ENCODE data around the gene TCERG1L.

The TCERG1L gene

DNA sequence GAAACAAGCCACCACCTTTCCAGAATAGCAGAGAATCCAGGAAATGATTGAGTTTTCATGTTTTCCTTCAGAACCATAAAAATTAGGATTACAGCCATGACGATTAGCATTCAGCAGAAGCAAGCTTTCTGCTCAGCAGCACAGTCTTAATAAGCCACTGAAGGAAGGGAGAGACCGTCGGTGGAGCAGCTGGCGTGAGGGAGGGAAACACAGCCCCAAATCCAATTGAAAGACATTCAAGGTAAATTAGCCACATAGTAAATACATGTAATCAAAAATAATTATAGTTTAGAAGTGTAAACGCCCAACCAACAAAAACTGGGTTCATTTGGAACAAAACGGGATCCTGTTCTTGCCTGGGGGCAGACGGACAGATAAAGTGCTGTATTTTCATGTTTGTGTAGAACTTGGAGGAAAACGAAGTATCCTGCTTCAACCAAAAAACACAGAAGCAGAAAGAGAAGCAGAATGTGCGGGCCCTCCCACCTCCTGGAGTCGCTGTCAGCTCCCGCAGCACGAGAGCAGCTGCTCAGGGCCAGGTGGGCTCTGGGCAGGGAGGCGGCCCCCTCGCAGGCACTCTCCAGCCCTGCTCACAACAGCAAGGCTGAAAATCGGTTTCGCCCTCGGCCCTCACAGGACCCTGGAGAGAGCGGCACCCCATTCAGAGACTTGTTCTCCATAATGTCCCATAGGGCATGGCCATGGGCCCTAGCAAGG is 84.9 kb downstream of the TCERG1L start:
- H3K9me3 ChIP-seq (ENCODE audit: insufficient read depth, low read length), result no peaks in the 10 kb centered on the region
- no peaks in the 10 kb centered on the region for H3F3A ChIP-seq (ENCODE audit: insufficient read depth)
- no peaks in the 10 kb centered on the region for H4K20me1 ChIP-seq (ENCODE audit: low read depth, low read length)
- no peaks in the 10 kb centered on the region for H3K36me3 ChIP-seq (ENCODE audit: low read length)
- no peak overlapping the region for H3K4me3 ChIP-seq (ENCODE audit: insufficient read depth, low read length, poor library complexity, severe bottlenecking)
- H3K79me2 ChIP-seq (ENCODE audit: insufficient read depth, low read length), result no peaks in the 10 kb centered on the region
- H3K4me2 ChIP-seq (ENCODE audit: low read depth, low read length, poor library complexity, severe bottlenecking), result no peak overlapping the region
- no peak for TF ChIP-seq EZH2phosphoT487 (conservative IDR thresholded peaks at IDR 0.05; ENCODE audit: low read length)
- TF ChIP-seq, protein P1, sequence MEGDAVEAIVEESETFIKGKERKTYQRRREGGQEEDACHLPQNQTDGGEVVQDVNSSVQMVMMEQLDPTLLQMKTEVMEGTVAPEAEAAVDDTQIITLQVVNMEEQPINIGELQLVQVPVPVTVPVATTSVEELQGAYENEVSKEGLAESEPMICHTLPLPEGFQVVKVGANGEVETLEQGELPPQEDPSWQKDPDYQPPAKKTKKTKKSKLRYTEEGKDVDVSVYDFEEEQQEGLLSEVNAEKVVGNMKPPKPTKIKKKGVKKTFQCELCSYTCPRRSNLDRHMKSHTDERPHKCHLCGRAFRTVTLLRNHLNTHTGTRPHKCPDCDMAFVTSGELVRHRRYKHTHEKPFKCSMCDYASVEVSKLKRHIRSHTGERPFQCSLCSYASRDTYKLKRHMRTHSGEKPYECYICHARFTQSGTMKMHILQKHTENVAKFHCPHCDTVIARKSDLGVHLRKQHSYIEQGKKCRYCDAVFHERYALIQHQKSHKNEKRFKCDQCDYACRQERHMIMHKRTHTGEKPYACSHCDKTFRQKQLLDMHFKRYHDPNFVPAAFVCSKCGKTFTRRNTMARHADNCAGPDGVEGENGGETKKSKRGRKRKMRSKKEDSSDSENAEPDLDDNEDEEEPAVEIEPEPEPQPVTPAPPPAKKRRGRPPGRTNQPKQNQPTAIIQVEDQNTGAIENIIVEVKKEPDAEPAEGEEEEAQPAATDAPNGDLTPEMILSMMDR (IDR thresholded peaks at IDR 0.05; ENCODE audit: insufficient read depth, low read length, poor library complexity, severe bottlenecking), result no peak
- no peaks in the 10 kb centered on the region for H3K9me2 ChIP-seq (replicated peaks; ENCODE audit: insufficient read depth, low read length)
- H3K27ac ChIP-seq (ENCODE audit: low read depth, low read length), result no peak overlapping the region
- no peak overlapping the region for H2AFZ ChIP-seq (ENCODE audit: low read depth, low read length, severe bottlenecking)
- H3K9ac ChIP-seq (ENCODE audit: low read length), result no peak overlapping the region
- H3K27me3 ChIP-seq (ENCODE audit: low read length), result no peaks in the 10 kb centered on the region

DNA sequence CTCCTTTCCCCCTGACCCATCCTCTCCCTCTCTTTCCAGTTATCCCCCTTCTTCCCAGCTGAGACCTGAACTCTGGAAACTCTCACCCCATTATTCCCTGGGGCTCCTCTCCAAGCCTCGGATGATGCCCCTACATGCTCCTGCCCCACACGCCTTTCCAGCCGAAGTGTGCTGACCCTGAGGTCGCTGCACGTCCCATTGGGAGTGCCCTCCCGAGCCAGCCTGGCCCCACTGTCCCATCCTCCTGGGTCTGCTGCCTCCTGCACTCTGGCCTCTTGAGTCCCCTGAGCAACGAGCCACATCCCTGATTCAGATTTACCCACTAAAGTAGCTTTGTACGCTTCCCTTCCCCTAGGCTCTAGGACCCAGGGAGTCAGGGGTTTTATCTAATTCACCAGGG is 87.4 kb downstream of the TCERG1L start:
- H3K9me3 ChIP-seq (ENCODE audit: insufficient read depth, low read length), result no peaks in the 10 kb centered on the region
- H3K27ac ChIP-seq (ENCODE audit: low read depth, low read length), result no peak overlapping the region
- H3K79me2 ChIP-seq (ENCODE audit: insufficient read depth, low read length), result no peaks in the 10 kb centered on the region
- H3K27me3 ChIP-seq (ENCODE audit: low read length), result no peaks in the 10 kb centered on the region
- H2AFZ ChIP-seq (ENCODE audit: low read depth, low read length, severe bottlenecking), result no peak overlapping the region
- no peak for TF ChIP-seq EZH2phosphoT487 (conservative IDR thresholded peaks at IDR 0.05; ENCODE audit: low read length)
- TF ChIP-seq, protein P1 (IDR thresholded peaks at IDR 0.05; ENCODE audit: insufficient read depth, low read length, poor library complexity, severe bottlenecking), result no peak
- no peak overlapping the region for H3K4me3 ChIP-seq (ENCODE audit: insufficient read depth, low read length, poor library complexity, severe bottlenecking)
- no peaks in the 10 kb centered on the region for H3K36me3 ChIP-seq (ENCODE audit: low read length)
- no peaks in the 10 kb centered on the region for H3K9me2 ChIP-seq (replicated peaks; ENCODE audit: insufficient read depth, low read length)
- no peaks in the 10 kb centered on the region for H4K20me1 ChIP-seq (ENCODE audit: low read depth, low read length)
- H3K4me2 ChIP-seq (ENCODE audit: low read depth, low read length, poor library complexity, severe bottlenecking), result no peak overlapping the region
- H3K9ac ChIP-seq (ENCODE audit: low read length), result no peak overlapping the region
- no peaks in the 10 kb centered on the region for H3F3A ChIP-seq (ENCODE audit: insufficient read depth)

DNA sequence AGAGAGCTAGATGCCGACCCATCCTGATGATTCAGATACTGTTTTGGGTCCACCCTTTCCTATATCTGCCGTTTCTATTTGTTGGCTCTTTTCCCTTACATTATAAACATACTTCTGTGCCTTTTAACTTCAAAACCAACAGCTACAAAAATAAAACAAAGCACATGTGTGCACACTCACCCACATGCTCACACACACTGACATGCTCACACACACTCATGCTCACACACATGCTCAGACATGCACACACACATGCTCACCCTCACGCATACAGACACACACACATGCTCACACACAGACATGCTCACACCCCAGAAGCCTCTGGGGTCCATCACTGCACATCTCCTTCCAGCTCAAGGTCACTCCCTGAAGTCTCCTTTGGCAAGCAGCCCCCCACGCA is 88.1 kb downstream of the TCERG1L start:
- Histone ChIP-seq H3K79me2 (ENCODE audit: insufficient read depth, low read length) (no peaks in the 10 kb centered on the region), H3K9me2 (replicated peaks; ENCODE audit: insufficient read depth, low read length) (no peaks in the 10 kb centered on the region), H3K9ac (ENCODE audit: low read length) (no peak overlapping the region), H3K9me3 (ENCODE audit: insufficient read depth, low read length) (no peaks in the 10 kb centered on the region), H3K4me3 (ENCODE audit: insufficient read depth, low read length, poor library complexity, severe bottlenecking) (no peak overlapping the region), H2AFZ (ENCODE audit: low read depth, low read length, severe bottlenecking) (no peak overlapping the region), H3K27ac (ENCODE audit: low read depth, low read length) (no peak overlapping the region), H3F3A (ENCODE audit: insufficient read depth) (no peaks in the 10 kb centered on the region), H3K36me3 (ENCODE audit: low read length) (no peaks in the 10 kb centered on the region), H3K27me3 (ENCODE audit: low read length) (no peaks in the 10 kb centered on the region), H4K20me1 (ENCODE audit: low read depth, low read length) (no peaks in the 10 kb centered on the region), H3K4me2 (ENCODE audit: low read depth, low read length, poor library complexity, severe bottlenecking) (no peak overlapping the region)
- TF ChIP-seq, protein P1 (IDR thresholded peaks at IDR 0.05; ENCODE audit: insufficient read depth, low read length, poor library complexity, severe bottlenecking), result no peak

All from SU-DHL-6 (cell line).